Heart left ventricle (tissue), 13 donors: ENCODE data around the gene ABI1.

Source experiments
- POLR2A ChIP-seq, 2 donors: fragments of 450-650 bp; IDR thresholded peaks; one replicate each; pipeline ENCODE4 v1.6.1; 2017; ENCODE audit warnings: antibody characterized with exemption in 2 of 2, mild to moderate bottlenecking in 2 of 2, moderate library complexity in 2 of 2
- TF ChIP-seq, protein P1 (sequence below), 12 donors: fragments of 200-600 bp; sonication (generic) in 4 of 12; IDR thresholded peaks; one replicate each; pipeline versions ENCODE4 v1.5.0 to v1.8.0; 2018 to 2022; ENCODE audit warnings: antibody characterized with exemption in 12 of 12, mild to moderate bottlenecking in 5 of 12
- donor health status: ischemic (EF 13 %, LVEDD 7.1; RV severe dilation, severe dysfunction).
- donor health status: DM: no; HTN: yes; CAD: no.
- donor health status: DM: no; HTN: no; CAD: no.
- donor health status: ischemic (EF 25% LVEDD 6.9; RV normal size, moderate dysfunction).
- donor health status: ischemic (EF 25% LVEDD 5.7; RV mildly dilated, moderate dysfunction).
- donor health status: ischemic (EF 35%, LVEDD 5.7; RV mildly dilated, moderate dysfunction).
- donor health status: nonischemic (EF 11% LVEDD 7.7; RV severe dilation, severe dysfunction).
- donor health status: DM: yes; HTN: yes; CAD: no.
- donor health status: PGD.
- donor health status: ischemic (EF 29% LVEDD 5.4; RV normal size, mild dysfunction).
- donor health status: nonischemic (EF 23%, LVEDD 6.1; RV moderate dilation, normal function).

DNA sequence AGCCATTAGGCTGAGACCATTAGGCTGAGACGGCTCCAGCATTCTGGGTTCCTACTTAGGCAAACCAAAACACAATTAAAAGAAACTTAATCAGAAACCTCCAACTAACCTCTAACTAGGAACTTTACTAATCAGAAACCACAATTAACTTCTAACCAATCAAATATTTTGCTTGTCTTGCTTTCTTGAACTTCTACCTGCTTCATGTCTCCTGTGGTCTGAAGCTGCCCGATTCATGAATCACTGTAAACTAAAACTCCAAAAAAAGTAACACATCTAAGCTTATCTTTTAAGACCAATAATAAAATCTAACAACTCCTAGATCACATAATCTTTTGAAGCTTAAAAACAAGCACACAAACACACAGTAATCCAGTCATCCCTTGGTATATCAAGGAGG is 87.1 kb downstream of the ABI1 start:
- TF ChIP-seq POLR2A (IDR thresholded peaks at IDR 0.05) = no peak
- TF ChIP-seq, protein P1, sequence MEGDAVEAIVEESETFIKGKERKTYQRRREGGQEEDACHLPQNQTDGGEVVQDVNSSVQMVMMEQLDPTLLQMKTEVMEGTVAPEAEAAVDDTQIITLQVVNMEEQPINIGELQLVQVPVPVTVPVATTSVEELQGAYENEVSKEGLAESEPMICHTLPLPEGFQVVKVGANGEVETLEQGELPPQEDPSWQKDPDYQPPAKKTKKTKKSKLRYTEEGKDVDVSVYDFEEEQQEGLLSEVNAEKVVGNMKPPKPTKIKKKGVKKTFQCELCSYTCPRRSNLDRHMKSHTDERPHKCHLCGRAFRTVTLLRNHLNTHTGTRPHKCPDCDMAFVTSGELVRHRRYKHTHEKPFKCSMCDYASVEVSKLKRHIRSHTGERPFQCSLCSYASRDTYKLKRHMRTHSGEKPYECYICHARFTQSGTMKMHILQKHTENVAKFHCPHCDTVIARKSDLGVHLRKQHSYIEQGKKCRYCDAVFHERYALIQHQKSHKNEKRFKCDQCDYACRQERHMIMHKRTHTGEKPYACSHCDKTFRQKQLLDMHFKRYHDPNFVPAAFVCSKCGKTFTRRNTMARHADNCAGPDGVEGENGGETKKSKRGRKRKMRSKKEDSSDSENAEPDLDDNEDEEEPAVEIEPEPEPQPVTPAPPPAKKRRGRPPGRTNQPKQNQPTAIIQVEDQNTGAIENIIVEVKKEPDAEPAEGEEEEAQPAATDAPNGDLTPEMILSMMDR (IDR thresholded peaks at IDR 0.05) = no peak
